ENCODE measurements around the gene CRB3. TPM values are rescaled to one million over a fixed set of nuclear protein-coding genes. Genes with fewer than 3 reads are reported as not detected.

Gene CRB3
- total RNA-seq, 1 donor, result 0.43 TPM

GRCh38 chr19:6514089-6514488, 50.0 kb downstream of the CRB3 start:
- H3K4me3 ChIP-seq (ENCODE audit: low read depth, low read length), result no peak overlapping the region
- no peak for TF ChIP-seq CTCF (IDR thresholded peaks at IDR 0.05; ENCODE audit: insufficient read depth, low read depth, low read length)
- no peak for DNase-seq (ENCODE audit: low read depth)

DNA sequence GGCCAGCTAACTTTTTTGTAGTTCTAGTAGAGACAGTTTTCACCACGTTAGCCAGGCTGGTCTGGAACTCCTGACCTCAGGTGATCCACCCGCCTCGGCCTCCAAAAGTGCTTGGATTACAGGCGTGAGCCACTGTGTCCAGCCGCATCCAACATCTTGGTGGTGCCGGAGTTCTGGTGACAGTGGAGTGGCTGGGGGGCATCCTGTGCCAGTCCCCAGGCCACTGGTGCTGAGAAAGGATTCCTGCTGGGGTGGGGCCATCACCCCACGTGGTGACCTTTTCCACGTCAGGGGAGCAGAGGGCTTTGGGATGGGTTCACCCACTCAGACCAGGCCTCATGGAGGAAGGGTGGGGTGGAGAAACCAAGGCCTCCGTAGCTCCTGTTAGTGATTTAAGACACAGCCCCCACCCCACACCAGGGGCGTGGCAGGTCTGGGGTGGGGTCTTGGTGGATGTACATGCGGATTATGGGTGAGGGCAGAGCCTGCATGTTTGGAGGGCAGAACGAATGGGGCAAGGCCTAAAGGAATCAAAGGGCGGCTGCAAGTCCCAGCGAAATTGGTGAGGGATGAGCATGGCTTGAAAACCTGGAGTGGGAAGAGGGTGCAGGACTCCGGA, 51.0 kb downstream of the CRB3 start:
- H3K4me3 ChIP-seq (ENCODE audit: low read depth, low read length), result no peak overlapping the region
- no peak for TF ChIP-seq CTCF (IDR thresholded peaks at IDR 0.05; ENCODE audit: insufficient read depth, low read depth, low read length)
- DNase-seq (ENCODE audit: low read depth), result no peak

- peak overlapping the region; percentile 68 for H3K4me3 ChIP-seq (ENCODE audit: low read depth, low read length)
- TF ChIP-seq CTCF (IDR thresholded peaks at IDR 0.05; ENCODE audit: insufficient read depth, low read depth, low read length), result no peak
- DNase-seq (ENCODE audit: low read depth), result peak; percentile 80
Observed at GRCh38 chr19:6516018-6516658, 52.1 kb downstream of the CRB3 start.

Small RNA genes within 50 kb of the gene (small RNA-seq; reads per million reads assigned to genes)
- gene AC010503.2, result not detected

Other genes starting within 250 kb of the CRB3 start
- 11.9 and 12.5 TPM in 2 replicates for gene MLLT1, start 184.3 kb upstream of the CRB3 start, total RNA-seq
- gene ACER1, start 130.7 kb upstream of the CRB3 start, total RNA-seq, result not detected in 2 replicates
- gene CLPP, start 102.7 kb upstream of the CRB3 start, total RNA-seq, result 35.4 and 38.3 TPM in 2 replicates
- gene ALKBH7, start 91.5 kb upstream of the CRB3 start, total RNA-seq, result 35.4 and 47.7 TPM in 2 replicates
- gene PSPN, start 88.3 kb upstream of the CRB3 start, total RNA-seq, result 0.97 and 1.7 TPM in 2 replicates
- 36.1 and 42.7 TPM in 2 replicates for gene GTF2F1, start 71.1 kb upstream of the CRB3 start, total RNA-seq
- 91.8 and 118 TPM in 2 replicates for gene KHSRP, start 39.5 kb upstream of the CRB3 start, total RNA-seq
- gene SLC25A41, start 30.5 kb upstream of the CRB3 start, total RNA-seq, result not detected in 2 replicates
- 22.9 and 33.2 TPM in 2 replicates for gene SLC25A23, start 4.5 kb upstream of the CRB3 start, total RNA-seq
- gene DENND1C, start 17.5 kb downstream of the CRB3 start, total RNA-seq, result not detected in 2 replicates
- not detected in 2 replicates for gene TUBB4A, start 38.0 kb downstream of the CRB3 start, total RNA-seq
- 0.32 TPM in 1 of 2 replicates, not detected in the other for gene TNFSF9, start 66.8 kb downstream of the CRB3 start, total RNA-seq
- not detected in 2 replicates for gene CD70, start 126.9 kb downstream of the CRB3 start, total RNA-seq
- under 0.01 TPM in 1 of 2 replicates, not detected in the other for gene TNFSF14, start 205.9 kb downstream of the CRB3 start, total RNA-seq

All from fibroblast of villous mesenchyme (primary cell).